DND-41 (cell line): ENCODE data around the gene CAPN14.

ENCODE experiments used
- ATAC-seq: fragments of 200-7000 bp; cut with Tn5 transposase; 3 replicates; pipeline ENCODE4 v1.9.1; 2021; ENCODE audit warnings: low read depth; ENCODE audit not compliant: insufficient read depth
- DNase-seq: peaks from one replicate; pipeline ENCODE4 v3.0.0-alpha.2; 2020
- H2AFZ ChIP-seq: 2 replicates; pipeline ENCODE4 v1.6.0; 2012; ENCODE audit warnings: low read depth, low read length
- H3K27ac ChIP-seq: 2 replicates; pipeline ENCODE4 v1.5.1; 2012; ENCODE audit warnings: low read length, inconsistent platforms
- H3K27me3 ChIP-seq: fragments of 200-600 bp; sonication (generic); 2 replicates; pipeline ENCODE4 v1.6.0; 2012; ENCODE audit warnings: low read length, mild to moderate bottlenecking, inconsistent platforms; ENCODE audit not compliant: insufficient read depth, poor library complexity
- H3K36me3 ChIP-seq: 2 replicates; pipeline ENCODE4 v1.5.1; 2012; ENCODE audit warnings: low read length, inconsistent platforms; ENCODE audit not compliant: insufficient read depth
- H3K4me1 ChIP-seq: 2 replicates; pipeline ENCODE4 v1.5.1; 2012; ENCODE audit warnings: mild to moderate bottlenecking, low read length; ENCODE audit not compliant: insufficient read depth
- H3K4me2 ChIP-seq: 2 replicates; pipeline ENCODE4 v1.6.0; 2012; ENCODE audit warnings: mild to moderate bottlenecking, moderate library complexity, low read length, inconsistent platforms; ENCODE audit not compliant: insufficient read depth
- H3K4me3 ChIP-seq, 2 experiments: fragments of 200-600 bp in 1 of 2; shearing (Covaris generic) in 1 of 2; 2 replicates each; pipeline ENCODE4 v1.5.1; 2012 to 2016; ENCODE audit warnings: inconsistent platforms in 2 of 2, low read length in 2 of 2, mild to moderate bottlenecking in 2 of 2, low read depth in 1 of 2, moderate library complexity in 1 of 2
- H3K79me2 ChIP-seq: 2 replicates; pipeline ENCODE4 v1.6.0; 2012; ENCODE audit warnings: low read length, inconsistent platforms; ENCODE audit not compliant: insufficient read depth
- H3K9ac ChIP-seq: 2 replicates; pipeline ENCODE4 v1.6.0; 2012; ENCODE audit warnings: low read depth, mild to moderate bottlenecking, inconsistent platforms, low read length, moderate library complexity
- H3K9me3 ChIP-seq: 2 replicates; pipeline ENCODE4 v1.5.1; 2012; ENCODE audit warnings: low read length, moderate library complexity, mild to moderate bottlenecking, inconsistent platforms; ENCODE audit not compliant: insufficient read depth, severe bottlenecking
- H4K20me1 ChIP-seq: 2 replicates; pipeline ENCODE4 v1.6.0; 2012; ENCODE audit warnings: low read length; ENCODE audit not compliant: insufficient read depth
- CTCF ChIP-seq: IDR thresholded peaks from 2 replicates; pipeline ENCODE4 v1.5.1; 2012; ENCODE audit warnings: borderline replicate concordance, low read length, moderate library complexity, mild to moderate bottlenecking; ENCODE audit not compliant: poor library complexity, severe bottlenecking; ENCODE audit errors: extremely low read depth
- EZH2 ChIP-seq: IDR thresholded peaks from 3 replicates; pipeline ENCODE4 v1.6.1; 2012; ENCODE audit warnings: borderline replicate concordance, low read depth, mild to moderate bottlenecking, moderate library complexity, low read length, inconsistent platforms; ENCODE audit not compliant: severe bottlenecking

The CAPN14 gene

GRCh38 chr2:31125918-31126695 is 91.2 kb downstream of the CAPN14 start:
- Histone ChIP-seq H2AFZ (no peak overlapping the region), H3K79me2 (no peaks in the 10 kb centered on the region), H4K20me1 (no peaks in the 10 kb centered on the region; the same call in 1 of the 2 replicates), H3K9me3 (no peaks in the 10 kb centered on the region), H3K27me3 (peaks cover 12% of the 10 kb centered on the region), H3K4me3 (no peak overlapping the region), H3K9ac (no peak overlapping the region), H3K27ac (no peak overlapping the region), H3K36me3 (no peaks in the 10 kb centered on the region), H3K4me2 (no peak overlapping the region), H3K4me1 (no peaks in the 10 kb centered on the region)
- no peak for TF ChIP-seq CTCF
- TF ChIP-seq EZH2: no peak
- ATAC-seq (no peak), DNase-seq (no peak)

- TF ChIP-seq CTCF (no peak), EZH2 (no peak)
- H3K4me1 ChIP-seq: no peaks in the 10 kb centered on the region
- no peaks in the 10 kb centered on the region for H3K9me3 ChIP-seq
- H3K27ac ChIP-seq: no peak overlapping the region
- ATAC-seq: no peak
- no peaks in the 10 kb centered on the region for H3K36me3 ChIP-seq
- H4K20me1 ChIP-seq: no peaks in the 10 kb centered on the region
- H3K27me3 ChIP-seq: peaks cover 7% of the 10 kb centered on the region
- H2AFZ ChIP-seq: no peak overlapping the region
- H3K79me2 ChIP-seq: no peaks in the 10 kb centered on the region
- H3K9ac ChIP-seq: no peak overlapping the region
- no peak overlapping the region for H3K4me3 ChIP-seq
- H3K4me2 ChIP-seq: no peak overlapping the region
- no peak for DNase-seq
Observed at GRCh38 chr2:31124904-31125303, 92.4 kb downstream of the CAPN14 start.
